HG03060 (cell line): Measurements from ENCODE around the gene CDS1.
"Not testable (repeated sequence)": the region's sequence is repeated elsewhere in the genome, so short reads cannot be mapped to it uniquely, and the experiment has no call there.

Experiments
- ATAC-seq: cut with Tn5 transposase; IDR thresholded peaks from one replicate; pipeline ENCODE4 v1.9.1; 2021; ENCODE audit warnings: low read depth, moderate number of reproducible peaks; ENCODE audit not compliant: unreplicated experiment

The CDS1 gene

GRCh38 chr4:84669201-84669600 is 86.3 kb downstream of the CDS1 start:
- ATAC-seq, result no peak

GRCh38 chr4:84672177-84672576 is 89.2 kb downstream of the CDS1 start:
- ATAC-seq, result no peak

- ATAC-seq, result no peak
These were observed 90.7 kb downstream of the CDS1 start for GRCh38 chr4:84673475-84674240.

GRCh38 chr4:84677093-84677492 is 94.2 kb downstream of the CDS1 start:
- no peak for ATAC-seq

GRCh38 chr4:84677995-84678394 is 95.1 kb downstream of the CDS1 start:
- ATAC-seq, result no peak

GRCh38 chr4:84678976-84679744 is 96.2 kb downstream of the CDS1 start:
- no peak for ATAC-seq

GRCh38 chr4:84680956-84681355 is 98.0 kb downstream of the CDS1 start:
- ATAC-seq, result no peak

- ATAC-seq, result no peak
These were observed 98.8 kb downstream of the CDS1 start for GRCh38 chr4:84681486-84682274.

GRCh38 chr4:84682661-84683060 is 99.7 kb downstream of the CDS1 start:
- not testable (repeated sequence) for ATAC-seq

- ATAC-seq, result no peak
These were observed 100.3 kb downstream of the CDS1 start for GRCh38 chr4:84683064-84683850.

- ATAC-seq, result no peak
These were observed 101.4 kb downstream of the CDS1 start for GRCh38 chr4:84684361-84684760.

- no peak for ATAC-seq
These were observed 102.2 kb downstream of the CDS1 start for GRCh38 chr4:84685105-84685504.

GRCh38 chr4:84688605-84689004 is 105.7 kb downstream of the CDS1 start:
- no peak for ATAC-seq

GRCh38 chr4:84689197-84689596 is 106.3 kb downstream of the CDS1 start:
- no peak for ATAC-seq

- no peak for ATAC-seq
These were observed 107.6 kb downstream of the CDS1 start for GRCh38 chr4:84690481-84690880.

- ATAC-seq, result no peak
These were observed 108.3 kb downstream of the CDS1 start for GRCh38 chr4:84691170-84691691.

GRCh38 chr4:84691800-84692199 is 108.9 kb downstream of the CDS1 start:
- ATAC-seq, result no peak

GRCh38 chr4:84697159-84697558 is 114.2 kb downstream of the CDS1 start:
- no peak for ATAC-seq

- ATAC-seq, result no peak
These were observed 114.8 kb downstream of the CDS1 start for GRCh38 chr4:84697615-84698201.
